ENCODE measurements around the gene TBC1D10B.

- TF ChIP-seq CTCF (IDR thresholded peaks at IDR 0.05) (no peak), POLR2A (IDR thresholded peaks at IDR 0.05) (no peak)
Observed at GRCh38 chr16:30407804-30408534, 37.7 kb upstream of the TBC1D10B start.

Measured in esophagus squamous epithelium (tissue), 4 donors.